IMR-90 (cell line): ENCODE results near the gene CASP9. TPM values are rescaled to one million over a fixed set of nuclear protein-coding genes. Genes with fewer than 3 reads are reported as not detected.

Experiments
- ATAC-seq: fragments of 200-7000 bp; cut with Tn5 transposase; 2 replicates; pipeline ENCODE4 v1.9.1; 2020; ENCODE audit warnings: low read depth, mild to moderate bottlenecking, moderate library complexity
- BruUV-seq: library from RNA; stranded (reverse); fragments of 400-500 nt; replicated peaks from 2 replicates; lab custom pipeline; 2021; lab: Mats Ljungman, UMichigan
- CTCF ChIA-PET: fragments of 300-600 bp; formaldehyde crosslinking; extraction: SDS; loops from one replicate; lab custom pipeline; 2021; ENCODE audit warnings: antibody characterized with exemption; lab: Yijun Ruan, JAX
- POLR2A ChIA-PET: fragments of 300-600 bp; sonication (Branson Sonifier 250); formaldehyde crosslinking; loops from one replicate; lab custom pipeline; 2022; ENCODE audit warnings: antibody characterized with exemption; ENCODE audit not compliant: unreplicated experiment; lab: Charles Lee
- DNase-seq: peaks from one replicate; pipeline ENCODE4 v3.0.0; 2013
- H2AFZ ChIP-seq: replicated peaks from 2 replicates; pipeline ENCODE3; 2013; ENCODE audit warnings: low read length, mild to moderate bottlenecking; ENCODE audit not compliant: poor library complexity
- H2AK5ac ChIP-seq: 2 replicates; pipeline ENCODE4 v1.6.1; 2013; ENCODE audit warnings: low read depth, low read length, inconsistent platforms
- H2AK9ac ChIP-seq: replicated peaks from 2 replicates; pipeline ENCODE3; 2013; ENCODE audit warnings: mild to moderate bottlenecking, low read depth, low read length, moderate library complexity; ENCODE audit not compliant: poor library complexity
- H2BK120ac ChIP-seq: 2 replicates; pipeline ENCODE4 v1.6.1; 2013; ENCODE audit warnings: low read depth, low read length, inconsistent platforms
- H2BK15ac ChIP-seq: 3 replicates; pipeline ENCODE4 v1.6.1; 2013; ENCODE audit warnings: low read depth, low read length, inconsistent platforms
- H2BK20ac ChIP-seq: 2 replicates; pipeline ENCODE4 v1.6.1; 2013; ENCODE audit warnings: low read depth, mild to moderate bottlenecking, inconsistent platforms, low read length, moderate library complexity
- H2BK5ac ChIP-seq: 2 replicates; pipeline ENCODE4 v1.6.1; 2013; ENCODE audit warnings: mild to moderate bottlenecking, low read depth, low read length, inconsistent platforms; ENCODE audit not compliant: poor library complexity, severe bottlenecking
- H3K14ac ChIP-seq: replicated peaks from 2 replicates; pipeline ENCODE4 v1.6.1; 2013; ENCODE audit warnings: low read depth, low read length, inconsistent platforms
- H3K18ac ChIP-seq: 2 replicates; pipeline ENCODE4 v1.6.1; 2013; ENCODE audit warnings: low read depth, low read length, control low read depth
- H3K23ac ChIP-seq: 2 replicates; pipeline ENCODE4 v1.6.1; 2013; ENCODE audit warnings: low read depth, low read length, inconsistent platforms
- H3K27ac ChIP-seq: 2 replicates; pipeline ENCODE4 v1.5.1; 2013; ENCODE audit warnings: mild to moderate bottlenecking, control low read depth, low read length; ENCODE audit not compliant: insufficient read depth
- H3K27me3 ChIP-seq: 2 replicates; pipeline ENCODE4 v1.6.1; 2013; ENCODE audit warnings: low read length; ENCODE audit not compliant: control insufficient read depth, insufficient read depth
- H3K36me3 ChIP-seq: 2 replicates; pipeline ENCODE4 v1.6.1; 2013; ENCODE audit warnings: low read length, mixed read lengths; ENCODE audit not compliant: control insufficient read depth, insufficient read depth
- H3K4ac ChIP-seq: 2 replicates; pipeline ENCODE4 v1.6.1; 2013; ENCODE audit warnings: low read depth, low read length, inconsistent platforms
- H3K4me1 ChIP-seq: 2 replicates; pipeline ENCODE4 v1.6.1; 2013; ENCODE audit warnings: low read length, mixed read lengths; ENCODE audit not compliant: control insufficient read depth, insufficient read depth
- H3K4me2 ChIP-seq: 2 replicates; pipeline ENCODE4 v1.6.1; 2013; ENCODE audit warnings: low read depth, mild to moderate bottlenecking, control low read depth, low read length, moderate library complexity
- H3K4me3 ChIP-seq: 2 replicates; pipeline ENCODE4 v1.5.1; 2013; ENCODE audit warnings: low read depth, mild to moderate bottlenecking, control low read depth, low read length, moderate library complexity; ENCODE audit not compliant: insufficient read depth
- H3K56ac ChIP-seq: 2 replicates; pipeline ENCODE4 v1.6.1; 2013; ENCODE audit warnings: low read length, inconsistent platforms; ENCODE audit not compliant: insufficient read depth; ENCODE audit errors: extremely low read depth
- H3K79me1 ChIP-seq, 2 experiments: 2 replicates each; pipeline ENCODE4 v1.6.1; 2013; ENCODE audit warnings: low read length in 2 of 2, inconsistent platforms in 1 of 2, low read depth in 1 of 2
- H3K9ac ChIP-seq: 2 replicates; pipeline ENCODE4 v1.6.1; 2013; ENCODE audit warnings: low read depth, low read length, control low read depth
- H3K9me1 ChIP-seq: 2 replicates; pipeline ENCODE4 v1.6.1; 2013; ENCODE audit warnings: low read length, inconsistent platforms; ENCODE audit not compliant: insufficient read depth
- H3K9me3 ChIP-seq: 2 replicates; pipeline ENCODE4 v1.6.1; 2013; ENCODE audit warnings: low read length; ENCODE audit not compliant: control insufficient read depth, insufficient read depth
- H4K20me1 ChIP-seq: 2 replicates; pipeline ENCODE4 v1.6.1; 2013; ENCODE audit warnings: low read length, inconsistent platforms; ENCODE audit not compliant: insufficient read depth
- H4K5ac ChIP-seq: 2 replicates; pipeline ENCODE4 v1.6.1; 2013; ENCODE audit warnings: mild to moderate bottlenecking, low read depth, low read length, control low read depth
- H4K8ac ChIP-seq, 2 experiments: 2 replicates each; pipeline ENCODE4 v1.6.1; 2013; ENCODE audit warnings: low read depth in 2 of 2, low read length in 2 of 2, control low read depth in 1 of 2, inconsistent platforms in 1 of 2
- H4K91ac ChIP-seq: 2 replicates; pipeline ENCODE4 v1.6.1; 2013; ENCODE audit warnings: low read depth, low read length, inconsistent platforms; ENCODE audit not compliant: insufficient read depth
- BHLHE40 ChIP-seq: fragments of 150-350 bp; IDR thresholded peaks from 2 replicates; pipeline ENCODE4 v1.6.1; 2016; ENCODE audit warnings: mild to moderate bottlenecking, low read depth, low read length
- CEBPB ChIP-seq: IDR thresholded peaks from 2 replicates; pipeline ENCODE4 v1.6.1; 2012; ENCODE audit warnings: low read depth, low read length, improper control_type of control experiment
- CHD1 ChIP-seq: IDR thresholded peaks from 2 replicates; pipeline ENCODE4 v1.6.1; 2012; ENCODE audit warnings: low read depth, low read length, improper control_type of control experiment
- CTCF ChIP-seq: conservative IDR thresholded peaks from 2 replicates; pipeline ENCODE4 v1.5.1; 2012; ENCODE audit warnings: mild to moderate bottlenecking, low read depth, low read length, improper control_type of control experiment
- ELK1 ChIP-seq: fragments of 150-350 bp; IDR thresholded peaks from 2 replicates; pipeline ENCODE4 v1.6.1; 2016; ENCODE audit warnings: low read depth, mild to moderate bottlenecking, low read length, moderate library complexity, borderline replicate concordance
- FOS ChIP-seq: fragments of 150-350 bp; IDR thresholded peaks from 2 replicates; pipeline ENCODE4 v1.6.1; 2016; ENCODE audit warnings: low read depth, low read length
- MAFK ChIP-seq: IDR thresholded peaks from 2 replicates; pipeline ENCODE4 v1.6.1; 2012; ENCODE audit warnings: low read depth, low read length, improper control_type of control experiment
- MAZ ChIP-seq: IDR thresholded peaks from 2 replicates; pipeline ENCODE4 v1.6.1; 2012; ENCODE audit warnings: low read depth, mild to moderate bottlenecking, low read length, improper control_type of control experiment, moderate library complexity, borderline replicate concordance
- MXI1 ChIP-seq: IDR thresholded peaks from 2 replicates; pipeline ENCODE4 v1.6.1; 2012; ENCODE audit warnings: low read depth, mild to moderate bottlenecking, low read length, moderate library complexity, borderline replicate concordance
- NFE2L2 ChIP-seq: fragments of 150-350 bp; IDR thresholded peaks from 2 replicates; pipeline ENCODE4 v1.6.1; 2016; ENCODE audit warnings: low read depth, mild to moderate bottlenecking, low read length
- POLR2A ChIP-seq: IDR thresholded peaks from 2 replicates; pipeline ENCODE4 v1.6.1; 2012; ENCODE audit warnings: mild to moderate bottlenecking, low read depth, low read length
- RAD21 ChIP-seq: IDR thresholded peaks from 2 replicates; pipeline ENCODE4 v1.6.1; 2012; ENCODE audit warnings: low read length, improper control_type of control experiment
- RCOR1 ChIP-seq: IDR thresholded peaks from 2 replicates; pipeline ENCODE4 v1.6.1; 2012; ENCODE audit warnings: mild to moderate bottlenecking, low read length, improper control_type of control experiment; ENCODE audit not compliant: insufficient replicate concordance
- RFX5 ChIP-seq: IDR thresholded peaks from 2 replicates; pipeline ENCODE4 v1.8.0; 2012; ENCODE audit warnings: low read depth, mild to moderate bottlenecking, low read length, moderate library complexity
- SMC3 ChIP-seq: fragments of 150-350 bp; IDR thresholded peaks from 2 replicates; pipeline ENCODE4 v1.6.1; 2016; ENCODE audit warnings: low read depth, mild to moderate bottlenecking, antibody characterized with exemption, low read length, moderate library complexity
- USF2 ChIP-seq: fragments of 150-350 bp; IDR thresholded peaks from 2 replicates; pipeline ENCODE4 v1.6.1; 2017; ENCODE audit warnings: mild to moderate bottlenecking, antibody characterized with exemption, low read length, low read depth
- WGBS, 2 experiments: methylation state at CpG; one replicate each; pipeline versions ENCODE4 v1.1.5 to v1.1.7; 2013; ENCODE audit warnings: missing lambda C conversion rate in 2 of 2; ENCODE audit not compliant: insufficient read length in 1 of 2; ENCODE audit errors: extremely low coverage in 2 of 2; 5-methylcytosine and 5-hydroxymethylcytosine counted together
- dilution Hi-C: fragments of 300-500 bp; cut with HindIII; formaldehyde crosslinking; loops from one replicate; pipeline ENCODE4 v1.14.3; 2018; ENCODE audit warnings: low sequenced_read_pairs; ENCODE audit not compliant: unreplicated experiment
- in situ Hi-C: fragments of 300-500 bp; cut with MboI; formaldehyde crosslinking; loops from 3 replicates; pipeline ENCODE4 v1.14.3; 2019; ENCODE audit warnings: low sequenced_read_pairs, inconsistent platforms, mixed read lengths
- intact Hi-C: fragments of 100-400 bp; cut with micrococcal nuclease; formaldehyde crosslinking; loops from 2 replicates; pipeline ENCODE4 v1.10.0; 2022
- polyA plus RNA-seq, 3 experiments: library from polyadenylated mRNA; depleted of rRNA; stranded (reverse); fragments of >200 nt; gene quantifications; 2 replicates each; pipeline ENCODE4 v1.2.3, GENCODE V29; 2012; ENCODE audit warnings: low replicate concordance in 1 of 3
- total RNA-seq: library from RNA; depleted of rRNA; stranded (reverse); fragments of >200 nt; gene quantifications from 2 replicates; pipeline ENCODE4 v1.2.3, GENCODE V29; 2012

CASP9 gene
- total and polyA plus RNA-seq, 2 of the 4 experiments (the other 2 are of a cell fraction): 7.0 to 8.3 TPM

- H2BK20ac ChIP-seq: no peak overlapping the region
- H3K4ac ChIP-seq: no peak overlapping the region
- ATAC-seq (no peak), DNase-seq (no peak)
- in situ Hi-C loops (no loop called here), dilution Hi-C loops (no loop called here), intact Hi-C loops (no loop called here)
- TF ChIP-seq MAFK (no peak), POLR2A (no peak), MXI1 (no peak), CEBPB (no peak), RAD21 (no peak), ELK1 (no peak), CTCF (no peak), USF2 (no peak), CHD1 (no peak), SMC3 (no peak), RFX5 (no peak), BHLHE40 (no peak), FOS (no peak), NFE2L2 (no peak), RCOR1 (no peak), MAZ (no peak)
- BruUV-seq: no TSS peak
- H4K91ac ChIP-seq: no peak overlapping the region
- no peak overlapping the region for H3K9ac ChIP-seq
- no peaks in the 10 kb centered on the region for H3K9me1 ChIP-seq
- H2AFZ ChIP-seq: no peak overlapping the region
- H2AK5ac ChIP-seq: no peak overlapping the region
- CTCF ChIA-PET: no interaction called here
- H4K5ac ChIP-seq: no peak overlapping the region
- H3K18ac ChIP-seq: no peak overlapping the region
- H3K27ac ChIP-seq: no peak overlapping the region
- H3K27me3 ChIP-seq: no peaks in the 10 kb centered on the region
- no peak overlapping the region for H3K14ac ChIP-seq
- H4K8ac ChIP-seq: no peak overlapping the region
- no peaks in the 10 kb centered on the region for H3K36me3 ChIP-seq
- peaks cover 4% of the 10 kb centered on the region for H3K9me3 ChIP-seq
- H3K56ac ChIP-seq: no peak overlapping the region
- H3K4me2 ChIP-seq: no peak overlapping the region
- no peak overlapping the region for H2AK9ac ChIP-seq
- POLR2A ChIA-PET: no interaction called here
- WGBS, 2 experiments: 43% methylated on average over 3 of the region's 10 CpGs; no CpG with 5 or more reads in 1 of the 2 experiments
- H4K20me1 ChIP-seq: no peaks in the 10 kb centered on the region
- H3K79me1 ChIP-seq: no peaks in the 10 kb centered on the region
- H2BK5ac ChIP-seq: no peak overlapping the region
- H3K23ac ChIP-seq: no peak overlapping the region
- H2BK120ac ChIP-seq: no peak overlapping the region
- no peak overlapping the region for H3K4me3 ChIP-seq
- H3K4me1 ChIP-seq: 0 out of 2 replicates have a peak, but pooled peaks cover 4% of the 10 kb centered on the region
- H2BK15ac ChIP-seq: no peak overlapping the region
These were observed 71.0 kb downstream of the CASP9 start for GRCh38 chr1:15452866-15453571.
